Fibroblast of lung (primary cell): Measurements from ENCODE around the gene ELL. TPM values are rescaled to one million over a fixed set of nuclear protein-coding genes. Genes with fewer than 3 reads are reported as not detected.
A peak's percentile ranks its signal among the peaks of the same experiment; 100 is the strongest.

Experiments
- DNase-seq, 2 donors: peaks; one replicate each; pipeline versions ENCODE4 v3.0.0 to v3.0.0-alpha.2; 2010; ENCODE audit warnings: low read depth in 2 of 2
- H2AFZ ChIP-seq: 2 replicates; pipeline ENCODE4 v1.5.1; 2012; ENCODE audit warnings: low read length, control low read depth, inconsistent platforms
- H3K27ac ChIP-seq: 2 replicates; pipeline ENCODE4 v1.5.1; 2011; ENCODE audit warnings: low read length, control low read depth; ENCODE audit not compliant: insufficient read depth
- H3K27me3 ChIP-seq: 2 replicates; pipeline ENCODE4 v1.5.1; 2011; ENCODE audit warnings: mild to moderate bottlenecking, low read length; ENCODE audit not compliant: control insufficient read depth, insufficient read depth
- H3K36me3 ChIP-seq: 2 replicates; pipeline ENCODE4 v1.5.1; 2011; ENCODE audit warnings: low read length; ENCODE audit not compliant: control insufficient read depth, insufficient read depth
- H3K4me1 ChIP-seq: 2 replicates; pipeline ENCODE4 v1.5.1; 2011; ENCODE audit warnings: low read length; ENCODE audit not compliant: control insufficient read depth, insufficient read depth; ENCODE audit errors: extremely low read depth
- H3K4me2 ChIP-seq: 2 replicates; pipeline ENCODE4 v1.5.1; 2011; ENCODE audit warnings: low read length, control low read depth; ENCODE audit not compliant: insufficient read depth; ENCODE audit errors: extremely low read depth
- H3K4me3 ChIP-seq, 4 experiments: fragments of 200-600 bp in 1 of 4; sonication (generic) in 1 of 4; replicated peaks in 1 of 4; 2 replicates each; pipeline ENCODE4 v1.5.1; 2011 to 2016; ENCODE audit warnings: low read length in 4 of 4, low read depth in 3 of 4, mild to moderate bottlenecking in 3 of 4, control low read depth in 2 of 4, inconsistent platforms in 1 of 4, mixed read lengths in 1 of 4; ENCODE audit not compliant: insufficient read depth in 1 of 4; ENCODE audit errors: control extremely low read depth in 1 of 4
- H3K79me2 ChIP-seq: 2 replicates; pipeline ENCODE4 v1.5.1; 2012; ENCODE audit warnings: mild to moderate bottlenecking, low read length, inconsistent platforms; ENCODE audit not compliant: control insufficient read depth, insufficient read depth
- H3K9ac ChIP-seq: 2 replicates; pipeline ENCODE4 v1.5.1; 2011; ENCODE audit warnings: mild to moderate bottlenecking, low read length, control low read depth; ENCODE audit not compliant: insufficient read depth
- H3K9me3 ChIP-seq: 2 replicates; pipeline ENCODE4 v1.5.1; 2012; ENCODE audit warnings: low read depth, low read length; ENCODE audit not compliant: control insufficient read depth, insufficient read depth
- H4K20me1 ChIP-seq: 2 replicates; pipeline ENCODE4 v1.5.1; 2011; ENCODE audit warnings: low read length; ENCODE audit not compliant: control insufficient read depth, insufficient read depth; ENCODE audit errors: extremely low read depth
- CTCF ChIP-seq, 2 donors: IDR thresholded peaks in 1 of 2; conservative IDR thresholded peaks in 1 of 2; 1 replicate in 1 of 2; 2 replicates in 1 of 2; pipeline ENCODE4 v1.5.1; 2011 to 2012; ENCODE audit warnings: low read length in 2 of 2, control low read depth in 1 of 2, inconsistent platforms in 1 of 2, low read depth in 1 of 2, mild to moderate bottlenecking in 1 of 2
- EZH2 ChIP-seq: IDR thresholded peaks from 2 replicates; pipeline ENCODE4 v1.5.1; 2012; ENCODE audit warnings: low read length, control low read depth, mild to moderate bottlenecking; ENCODE audit errors: missing control alignments
- polyA plus RNA-seq, 2 donors: library from polyadenylated mRNA; depleted of rRNA in 1 of 2; stranded (reverse) in 1 of 2; unstranded in 1 of 2; fragments of >200 nt; gene quantifications; 2 replicates each; pipeline ENCODE4 v1.2.1, GENCODE V29; 2011 to 2012; ENCODE audit warnings: missing spikeins in 1 of 2
- total RNA-seq: library from RNA; depleted of rRNA; stranded (reverse); fragments of >200 nt; gene quantifications from 2 replicates; pipeline ENCODE4 v1.2.1, GENCODE V29; 2014

The ELL gene
- total and polyA plus RNA-seq, 2 donors (not counting 1 experiment from before 2014, with no cell fraction given): 4.4 to 18.7 TPM

GRCh38 chr19:18507727-18508440, 14.0 kb downstream of the ELL start:
- Histone ChIP-seq H3K36me3 (no peaks in the 10 kb centered on the region), H2AFZ (no peak overlapping the region), H3K4me1 (peaks cover 22% of the 10 kb centered on the region), H3K27ac (peak overlapping the region; percentile 13), H3K4me3 (no peak overlapping the region), H3K4me2 (no peak overlapping the region), H3K9me3 (no peaks in the 10 kb centered on the region), H3K9ac (no peak overlapping the region), H3K27me3 (no peaks in the 10 kb centered on the region), H3K79me2 (peaks cover 89% of the 10 kb centered on the region), H4K20me1 (peaks cover 10% of the 10 kb centered on the region)
- peak in 1 of 2 donors; percentile 57 for DNase-seq
- no peak for TF ChIP-seq EZH2
- TF ChIP-seq CTCF (conservative IDR thresholded peaks at IDR 0.05 in 1 of 2, IDR thresholded peaks at IDR 0.05 in 1 of 2; ENCODE audit: low read depth in 1 of 2, low read length in 2 of 2): no peak

- DNase-seq: peak in 1 of 2 donors; percentile 42
- H3K27ac ChIP-seq: no peak overlapping the region
- no peaks in the 10 kb centered on the region for H3K9me3 ChIP-seq
- no peak overlapping the region for H2AFZ ChIP-seq
- H3K4me2 ChIP-seq: no peak overlapping the region
- no peak overlapping the region for H3K4me3 ChIP-seq
- no peaks in the 10 kb centered on the region for H3K36me3 ChIP-seq
- H3K4me1 ChIP-seq: peaks cover 22% of the 10 kb centered on the region
- peaks cover 88% of the 10 kb centered on the region for H3K79me2 ChIP-seq
- TF ChIP-seq EZH2: no peak
- no peak for TF ChIP-seq CTCF (conservative IDR thresholded peaks at IDR 0.05 in 1 of 2, IDR thresholded peaks at IDR 0.05 in 1 of 2; ENCODE audit: low read depth in 1 of 2, low read length in 2 of 2)
- H3K9ac ChIP-seq: no peak overlapping the region
- H4K20me1 ChIP-seq: peaks cover 10% of the 10 kb centered on the region
- H3K27me3 ChIP-seq: no peaks in the 10 kb centered on the region
These were observed 14.7 kb downstream of the ELL start for GRCh38 chr19:18507021-18507726.

GRCh38 chr19:18506101-18506930, 15.6 kb downstream of the ELL start:
- Histone ChIP-seq H3K4me2 (no peak overlapping the region), H3K4me1 (peaks cover 22% of the 10 kb centered on the region), H3K9me3 (no peaks in the 10 kb centered on the region), H3K9ac (no peak overlapping the region), H3K27me3 (no peaks in the 10 kb centered on the region), H4K20me1 (peaks cover 10% of the 10 kb centered on the region), H3K27ac (no peak overlapping the region), H3K36me3 (no peaks in the 10 kb centered on the region), H3K79me2 (peaks cover 92% of the 10 kb centered on the region), H3K4me3 (no peak overlapping the region), H2AFZ (no peak overlapping the region)
- no peak for TF ChIP-seq CTCF (conservative IDR thresholded peaks at IDR 0.05 in 1 of 2, IDR thresholded peaks at IDR 0.05 in 1 of 2; ENCODE audit: low read depth in 1 of 2, low read length in 2 of 2)
- TF ChIP-seq EZH2: no peak
- DNase-seq: no peak
